MM.1S (cell line): ENCODE results near the gene TTC22.

Experiments used
- EZH2 ChIP-seq: fragments of 300-600 bp; sonication (generic); optimal IDR thresholded peaks from 2 replicates; pipeline ENCODE3; 2017; ENCODE audit warnings: low read depth, mild to moderate bottlenecking, antibody characterized with exemption, low read length, mixed read lengths
- EZH2phosphoT487 ChIP-seq: fragments of 300-600 bp; sonication (generic); IDR thresholded peaks from 2 replicates; pipeline ENCODE4 v1.6.1; 2018; ENCODE audit warnings: antibody characterized with exemption, low read length
- TF ChIP-seq, protein P1 (sequence below): fragments of 300-600 bp; sonication (generic); IDR thresholded peaks from 2 replicates; pipeline ENCODE4 v1.5.1; 2016; ENCODE audit warnings: antibody characterized with exemption, low read length, mixed read lengths

DNA sequence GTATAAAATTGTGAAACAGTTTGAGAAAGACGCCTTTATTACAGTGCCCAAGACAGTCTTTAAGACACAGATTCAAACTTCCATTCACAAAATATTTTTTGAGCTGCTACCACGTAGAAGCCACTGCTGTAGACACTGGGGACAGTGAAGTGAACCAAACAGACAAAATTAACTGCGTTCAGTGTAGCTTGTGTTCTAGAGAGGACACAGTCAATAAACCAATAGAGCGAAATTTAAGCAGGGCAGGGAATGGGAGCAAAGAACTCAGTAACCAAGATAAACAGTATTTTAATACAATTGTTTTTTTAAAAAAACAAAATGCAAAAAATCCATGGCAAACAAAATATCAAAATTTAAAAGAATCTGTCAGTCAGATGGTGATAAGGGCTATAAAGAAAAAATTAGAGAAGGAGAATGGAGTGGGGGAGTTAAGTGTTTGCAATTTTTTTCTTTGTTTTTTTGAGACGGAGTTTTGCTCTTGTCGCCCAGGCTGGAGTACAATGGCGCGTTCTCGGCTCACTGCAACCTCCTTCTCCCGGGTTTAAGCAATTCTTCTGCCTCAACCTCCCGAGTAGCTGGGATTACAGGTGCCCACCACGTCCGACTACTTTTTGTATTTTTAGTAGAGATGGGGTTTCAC lies 36.1 kb downstream of the TTC22 start:
- TF ChIP-seq, protein P1, sequence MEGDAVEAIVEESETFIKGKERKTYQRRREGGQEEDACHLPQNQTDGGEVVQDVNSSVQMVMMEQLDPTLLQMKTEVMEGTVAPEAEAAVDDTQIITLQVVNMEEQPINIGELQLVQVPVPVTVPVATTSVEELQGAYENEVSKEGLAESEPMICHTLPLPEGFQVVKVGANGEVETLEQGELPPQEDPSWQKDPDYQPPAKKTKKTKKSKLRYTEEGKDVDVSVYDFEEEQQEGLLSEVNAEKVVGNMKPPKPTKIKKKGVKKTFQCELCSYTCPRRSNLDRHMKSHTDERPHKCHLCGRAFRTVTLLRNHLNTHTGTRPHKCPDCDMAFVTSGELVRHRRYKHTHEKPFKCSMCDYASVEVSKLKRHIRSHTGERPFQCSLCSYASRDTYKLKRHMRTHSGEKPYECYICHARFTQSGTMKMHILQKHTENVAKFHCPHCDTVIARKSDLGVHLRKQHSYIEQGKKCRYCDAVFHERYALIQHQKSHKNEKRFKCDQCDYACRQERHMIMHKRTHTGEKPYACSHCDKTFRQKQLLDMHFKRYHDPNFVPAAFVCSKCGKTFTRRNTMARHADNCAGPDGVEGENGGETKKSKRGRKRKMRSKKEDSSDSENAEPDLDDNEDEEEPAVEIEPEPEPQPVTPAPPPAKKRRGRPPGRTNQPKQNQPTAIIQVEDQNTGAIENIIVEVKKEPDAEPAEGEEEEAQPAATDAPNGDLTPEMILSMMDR = no peak
- TF ChIP-seq EZH2 = no peak
- TF ChIP-seq EZH2phosphoT487 = no peak
